ENCODE data around the gene NPB.

Gene NPB

GRCh38 chr17:81909966-81910839, 8.2 kb downstream of the NPB start:
- H3K4me1 ChIP-seq (ENCODE audit: insufficient read depth, poor library complexity, severe bottlenecking): peaks cover 20% of the 10 kb centered on the region
- ATAC-seq (ENCODE audit: low read depth) (no peak), DNase-seq (ENCODE audit: low spot score) (no peak)
- H3K27ac ChIP-seq (ENCODE audit: poor library complexity, severe bottlenecking): peak overlapping the region; percentile 58
- H3K4me3 ChIP-seq (ENCODE audit: severe bottlenecking): peak overlapping the region; percentile 99
- H3K27me3 ChIP-seq (ENCODE audit: insufficient read depth, poor library complexity, severe bottlenecking): no peaks in the 10 kb centered on the region
- no peak for TF ChIP-seq CTCF (IDR thresholded peaks at IDR 0.05; ENCODE audit: poor library complexity, severe bottlenecking)
- H3K36me3 ChIP-seq (ENCODE audit: low read depth): peaks cover 69% of the 10 kb centered on the region
- no peaks in the 10 kb centered on the region for H3K9me3 ChIP-seq (ENCODE audit: severe bottlenecking)

- TF ChIP-seq CTCF (IDR thresholded peaks at IDR 0.05; ENCODE audit: poor library complexity, severe bottlenecking): no peak
- peaks cover 73% of the 10 kb centered on the region for H3K36me3 ChIP-seq (ENCODE audit: low read depth)
- ATAC-seq (ENCODE audit: low read depth): no peak
Measured at GRCh38 chr17:81910840-81911276, 8.8 kb downstream of the NPB start.

GRCh38 chr17:81911277-81911961, 9.4 kb downstream of the NPB start, which contains the start of gene PCYT2:
Gene PCYT2, minus strand, starts transcription at chr17:81911399. Its CDS starts 44 bp downstream, at chr17:81911355.
- Histone ChIP-seq H3K36me3 (ENCODE audit: low read depth) (peaks cover 76% of the 10 kb centered on the region), H3K27ac (ENCODE audit: poor library complexity, severe bottlenecking) (peak within 1 kb of the TSS; percentile 58)
- peak; percentile 97 for DNase-seq (ENCODE audit: low spot score)

More at GRCh38 chr17:81910840-81911276, 8.8 kb downstream of the NPB start:
- Histone ChIP-seq H3K27ac (ENCODE audit: poor library complexity, severe bottlenecking) (peak overlapping the region; percentile 58), H3K27me3 (ENCODE audit: insufficient read depth, poor library complexity, severe bottlenecking) (no peaks in the 10 kb centered on the region), H3K4me1 (ENCODE audit: insufficient read depth, poor library complexity, severe bottlenecking) (peaks cover 20% of the 10 kb centered on the region), H3K9me3 (ENCODE audit: severe bottlenecking) (no peaks in the 10 kb centered on the region), H3K4me3 (ENCODE audit: severe bottlenecking) (peak overlapping the region; percentile 99)
- no peak for DNase-seq (ENCODE audit: low spot score)

GRCh38 chr17:81911969-81912368, 9.9 kb downstream of the NPB start:
- no peaks in the 10 kb centered on the region for H3K27me3 ChIP-seq (ENCODE audit: insufficient read depth, poor library complexity, severe bottlenecking)
- peak overlapping the region; percentile 46 for H3K27ac ChIP-seq (ENCODE audit: poor library complexity, severe bottlenecking)
- H3K4me1 ChIP-seq (ENCODE audit: insufficient read depth, poor library complexity, severe bottlenecking): peaks cover 27% of the 10 kb centered on the region
- H3K4me3 ChIP-seq (ENCODE audit: severe bottlenecking): peak overlapping the region; percentile 2
- no peak for TF ChIP-seq CTCF (IDR thresholded peaks at IDR 0.05; ENCODE audit: poor library complexity, severe bottlenecking)
- ATAC-seq (ENCODE audit: low read depth): no peak
- peaks cover 70% of the 10 kb centered on the region for H3K36me3 ChIP-seq (ENCODE audit: low read depth)
- DNase-seq (ENCODE audit: low spot score): no peak
- H3K9me3 ChIP-seq (ENCODE audit: severe bottlenecking): no peaks in the 10 kb centered on the region

More at GRCh38 chr17:81911277-81911961, 9.4 kb downstream of the NPB start, which contains the start of gene PCYT2:
- no peak for TF ChIP-seq CTCF (IDR thresholded peaks at IDR 0.05; ENCODE audit: poor library complexity, severe bottlenecking)
- Histone ChIP-seq H3K9me3 (ENCODE audit: severe bottlenecking) (no peaks in the 10 kb centered on the region), H3K4me3 (ENCODE audit: severe bottlenecking) (peak within 1 kb of the TSS; percentile 99), H3K27me3 (ENCODE audit: insufficient read depth, poor library complexity, severe bottlenecking) (no peaks in the 10 kb centered on the region), H3K4me1 (ENCODE audit: insufficient read depth, poor library complexity, severe bottlenecking) (peaks cover 22% of the 10 kb centered on the region)
- ATAC-seq (ENCODE audit: low read depth): peak; percentile 85

Measured in RWPE2 (cell line).